ENCODE data around the gene HPS1.

GRCh38 chr10:98489561-98490481 lies 43.1 kb upstream of the HPS1 start:
- no peak for TF ChIP-seq CTCF (IDR thresholded peaks at IDR 0.05)
- no peak for TF ChIP-seq POLR2A (IDR thresholded peaks at IDR 0.05)

All from heart left ventricle (tissue), 13 donors.